Prostate gland (tissue), 2 donors: Measurements from ENCODE around the gene ZBTB7C. TPM values are rescaled to one million over a fixed set of nuclear protein-coding genes. Genes with fewer than 3 reads are reported as not detected.
A peak's percentile ranks its signal among the peaks of the same experiment; 100 is the strongest.

Source experiments
- DNase-seq: peaks from one replicate; pipeline ENCODE4 v3.0.0-alpha.2; 2019; ENCODE audit warnings: low spot score
- H3K27ac ChIP-seq, 2 donors: fragments of 200-600 bp; sonication (generic); 2 replicates each; pipeline ENCODE4 v1.5.1; 2017 to 2019
- H3K27me3 ChIP-seq: fragments of 200-600 bp; sonication (generic); replicated peaks from 2 replicates; pipeline ENCODE4 v1.5.1; 2019; ENCODE audit not compliant: insufficient read depth
- H3K36me3 ChIP-seq, 2 donors: fragments of 200-600 bp; sonication (generic); 1 replicate in 1 of 2; 2 replicates in 1 of 2; pipeline versions ENCODE4 v1.5.1 to v1.8.1; 2017 to 2019
- H3K4me1 ChIP-seq: fragments of 200-600 bp; sonication (generic); replicated peaks from 2 replicates; pipeline ENCODE4 v1.5.1; 2019
- H3K4me3 ChIP-seq, 2 donors: fragments of 200-600 bp; sonication (generic); 2 replicates each; pipeline ENCODE4 v1.5.1; 2017 to 2019
- H3K9me3 ChIP-seq: fragments of 200-600 bp; sonication (generic); 2 replicates; pipeline ENCODE4 v1.5.1; 2017
- POLR2A ChIP-seq: fragments of 450-650 bp; IDR thresholded peaks from one replicate; pipeline ENCODE4 v1.6.1; 2016; ENCODE audit warnings: antibody characterized with exemption, mild to moderate bottlenecking
- POLR2AphosphoS5 ChIP-seq: sonication (generic); formaldehyde crosslinking; IDR thresholded peaks from one replicate; pipeline ENCODE4 v1.6.1; 2017; ENCODE audit warnings: antibody characterized with exemption
- WGBS: methylation state at CpG from one replicate; pipeline ENCODE4 v1.1.5; 2018; 5-methylcytosine and 5-hydroxymethylcytosine counted together
- intact Hi-C: fragments of 100-400 bp; cut with DNase I; formaldehyde crosslinking; loops from one replicate; pipeline ENCODE4 v1.14.2; 2022
- total RNA-seq, 2 donors: library from RNA; depleted of rRNA; stranded (reverse); fragments of >200 nt; gene quantifications; one replicate each; pipeline ENCODE4 v1.1.0, GENCODE V29; 2016
- TF ChIP-seq, protein P1 (sequence below), 4 experiments: fragments of 200-600 bp in 2 of 4; fragments of 450-650 bp in 2 of 4; sonication (generic) in 2 of 4; IDR thresholded peaks; 1 replicate in 3 of 4; 2 replicates in 1 of 4; pipeline ENCODE4 v1.5.1; 2016 to 2019; ENCODE audit warnings: antibody characterized with exemption in 4 of 4, mild to moderate bottlenecking in 2 of 4, moderate library complexity in 2 of 4

ZBTB7C gene
- total RNA-seq, 2 donors from 2014 or later: 14.7 to 48.9 TPM

DNA sequence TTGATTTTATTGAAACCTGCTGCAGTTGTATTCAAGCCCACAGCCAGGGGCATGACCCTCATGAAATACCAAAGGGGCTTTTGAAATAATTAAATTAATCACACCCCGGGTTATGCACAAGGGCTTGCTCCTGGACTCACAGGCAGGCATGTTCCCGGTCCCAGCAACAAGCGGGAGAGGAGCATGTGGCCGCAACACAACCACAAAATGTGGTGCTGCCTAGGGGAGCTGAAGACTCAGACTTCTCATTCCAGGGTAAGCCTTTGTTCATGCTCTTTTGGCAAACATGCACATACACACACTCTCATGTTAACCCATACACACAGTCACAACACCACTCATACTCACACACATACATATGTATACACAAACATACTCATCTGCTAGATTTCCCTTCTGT is 245.1 kb downstream of the ZBTB7C start:
- Histone ChIP-seq H3K27ac (no peak overlapping the region), H3K36me3 (no peaks in the 10 kb centered on the region), H3K4me1 (peaks cover 5% of the 10 kb centered on the region), H3K27me3 (no peaks in the 10 kb centered on the region), H3K9me3 (no peaks in the 10 kb centered on the region), H3K4me3 (no peak overlapping the region)
- no peak for DNase-seq
- TF ChIP-seq, protein P1, sequence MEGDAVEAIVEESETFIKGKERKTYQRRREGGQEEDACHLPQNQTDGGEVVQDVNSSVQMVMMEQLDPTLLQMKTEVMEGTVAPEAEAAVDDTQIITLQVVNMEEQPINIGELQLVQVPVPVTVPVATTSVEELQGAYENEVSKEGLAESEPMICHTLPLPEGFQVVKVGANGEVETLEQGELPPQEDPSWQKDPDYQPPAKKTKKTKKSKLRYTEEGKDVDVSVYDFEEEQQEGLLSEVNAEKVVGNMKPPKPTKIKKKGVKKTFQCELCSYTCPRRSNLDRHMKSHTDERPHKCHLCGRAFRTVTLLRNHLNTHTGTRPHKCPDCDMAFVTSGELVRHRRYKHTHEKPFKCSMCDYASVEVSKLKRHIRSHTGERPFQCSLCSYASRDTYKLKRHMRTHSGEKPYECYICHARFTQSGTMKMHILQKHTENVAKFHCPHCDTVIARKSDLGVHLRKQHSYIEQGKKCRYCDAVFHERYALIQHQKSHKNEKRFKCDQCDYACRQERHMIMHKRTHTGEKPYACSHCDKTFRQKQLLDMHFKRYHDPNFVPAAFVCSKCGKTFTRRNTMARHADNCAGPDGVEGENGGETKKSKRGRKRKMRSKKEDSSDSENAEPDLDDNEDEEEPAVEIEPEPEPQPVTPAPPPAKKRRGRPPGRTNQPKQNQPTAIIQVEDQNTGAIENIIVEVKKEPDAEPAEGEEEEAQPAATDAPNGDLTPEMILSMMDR (IDR thresholded peaks at IDR 0.05): no peak
- TF ChIP-seq POLR2AphosphoS5 (no peak), POLR2A (no peak)
- 93% methylated on average over 4 of the region's 4 CpGs for WGBS
- intact Hi-C loops: no loop called here

DNA sequence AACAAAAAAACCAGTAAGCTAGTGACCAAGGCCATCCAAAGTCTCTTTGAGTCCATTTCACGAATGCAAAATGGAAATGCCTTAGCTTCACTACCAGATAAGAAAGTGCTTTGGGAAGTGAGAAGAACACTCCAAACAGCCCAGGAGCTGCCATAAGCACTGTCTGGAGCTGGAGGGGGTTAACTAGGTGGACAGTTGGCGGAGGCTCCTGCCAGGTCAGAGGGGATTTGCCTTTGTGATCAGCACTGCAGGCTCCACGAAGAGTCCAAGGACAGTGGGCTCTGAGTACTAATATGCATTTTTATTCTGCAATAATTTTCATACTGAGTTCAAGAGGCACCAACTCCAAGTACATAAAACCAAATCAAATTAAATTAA is 245.5 kb downstream of the ZBTB7C start:
- Histone ChIP-seq H3K9me3 (no peaks in the 10 kb centered on the region), H3K4me3 (no peak overlapping the region), H3K27ac (no peak overlapping the region), H3K36me3 (no peaks in the 10 kb centered on the region), H3K27me3 (no peaks in the 10 kb centered on the region), H3K4me1 (peaks cover 5% of the 10 kb centered on the region)
- no peak for DNase-seq
- WGBS: 77% methylated on average over 3 of the region's 3 CpGs
- intact Hi-C loops: no loop called here
- no peak for TF ChIP-seq POLR2AphosphoS5
- TF ChIP-seq, protein P1 (IDR thresholded peaks at IDR 0.05): no peak
- no peak for TF ChIP-seq POLR2A

DNA sequence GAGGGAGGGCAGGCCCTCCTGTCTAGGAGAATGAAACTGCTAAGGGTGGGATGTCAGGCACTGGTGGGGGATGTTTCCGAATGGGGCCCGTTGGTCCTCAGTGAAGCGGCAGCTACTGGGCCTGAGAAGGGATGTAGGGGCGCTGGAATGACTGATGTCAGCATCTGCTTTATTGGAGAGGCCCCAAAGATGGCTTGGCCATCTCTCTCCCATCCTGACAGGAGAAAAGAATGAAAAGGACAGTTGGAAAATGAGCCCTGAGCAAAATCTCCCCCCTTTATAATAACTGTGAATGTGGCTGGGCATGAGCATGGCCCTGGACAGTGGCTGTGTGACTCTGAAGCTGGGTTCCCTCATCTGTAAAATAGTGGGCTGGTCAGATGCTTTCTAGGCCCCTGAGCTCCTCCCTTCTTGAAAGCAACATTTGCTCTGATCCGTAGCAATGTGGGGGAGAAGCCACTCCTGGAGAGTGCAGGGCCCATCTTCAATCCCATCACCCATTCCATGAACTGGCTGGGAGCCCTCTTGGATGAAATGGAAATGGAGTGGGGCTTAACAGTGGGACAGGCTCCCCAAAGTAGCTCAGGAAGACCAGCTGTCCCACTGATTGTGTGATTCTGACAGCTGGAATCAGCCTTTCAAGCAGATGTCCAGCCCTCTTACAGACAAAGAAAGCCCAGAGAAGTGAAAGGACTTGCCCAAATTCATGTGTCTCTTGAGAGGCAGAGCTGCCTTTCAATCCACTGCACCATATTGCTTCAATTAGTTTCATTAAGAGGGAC is 246.0 kb downstream of the ZBTB7C start:
- Histone ChIP-seq H3K4me3 (no peak overlapping the region), H3K36me3 (no peaks in the 10 kb centered on the region), H3K4me1 (peaks cover 5% of the 10 kb centered on the region), H3K27me3 (no peaks in the 10 kb centered on the region), H3K9me3 (no peaks in the 10 kb centered on the region), H3K27ac (no peak overlapping the region)
- DNase-seq: no peak
- intact Hi-C loops: no loop called here
- WGBS: 88% methylated on average over 5 of the region's 5 CpGs
- TF ChIP-seq POLR2A (no peak), POLR2AphosphoS5 (no peak)
- TF ChIP-seq, protein P1 (IDR thresholded peaks at IDR 0.05): no peak

DNA sequence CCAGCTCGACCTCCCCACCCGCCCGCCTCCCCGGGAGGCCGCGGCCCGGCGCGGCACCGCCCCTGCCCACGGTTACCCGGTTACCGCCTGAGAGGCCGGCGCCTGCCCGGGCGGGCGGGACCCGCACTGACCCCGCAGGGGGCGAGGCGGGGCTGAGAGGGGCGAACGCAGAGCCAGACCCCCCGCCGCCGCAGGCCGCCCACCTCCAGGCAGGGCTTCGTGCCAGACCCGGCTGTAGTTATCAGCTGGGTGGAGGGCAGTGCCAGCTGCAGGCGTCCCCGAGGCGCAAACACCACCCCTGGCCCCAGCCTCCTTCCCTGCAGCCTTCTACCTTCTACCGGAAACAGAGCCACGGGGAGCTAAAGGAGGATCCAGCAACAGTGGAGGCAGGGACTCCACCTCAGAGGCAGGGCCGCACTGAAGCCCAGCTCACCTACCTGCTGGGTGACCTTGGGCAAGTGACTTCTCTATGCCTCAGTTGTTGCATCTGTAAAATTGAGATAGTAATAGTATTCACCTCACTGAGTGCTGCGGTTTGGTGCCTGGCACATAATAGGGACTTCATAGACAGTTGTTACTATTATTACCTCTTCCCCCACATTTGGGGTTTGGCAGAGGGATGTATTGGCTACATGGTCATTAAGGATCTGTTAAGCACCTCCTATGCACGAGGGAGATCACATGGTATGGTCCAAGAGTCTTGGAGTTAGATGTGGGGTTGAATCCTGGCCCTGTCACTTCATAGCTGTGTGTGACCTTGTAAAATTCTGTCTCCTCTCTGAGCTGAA is 247.1 kb downstream of the ZBTB7C start:
- Histone ChIP-seq H3K4me3 (peak overlapping the region; percentile 51 to 56), H3K4me1 (peaks cover 11% of the 10 kb centered on the region), H3K9me3 (no peaks in the 10 kb centered on the region), H3K27ac (peak overlapping the region; percentile 79 to 81), H3K27me3 (no peaks in the 10 kb centered on the region), H3K36me3 (no peaks in the 10 kb centered on the region)
- intact Hi-C loops: no loop called here
- 7% methylated on average over 21 of the region's 38 CpGs for WGBS
- no peak for DNase-seq
- TF ChIP-seq POLR2AphosphoS5: no peak
- TF ChIP-seq, protein P1 (IDR thresholded peaks at IDR 0.05): peak in 2 of 4 experiments; percentile 10 to 15
